Measurements from ENCODE around the gene SLC22A5. TPM values are rescaled to one million over a fixed set of nuclear protein-coding genes. Genes with fewer than 3 reads are reported as not detected.

The SLC22A5 gene
- total RNA-seq, 1 donor from 2014 or later: 0.81 TPM

- no peak overlapping the region for H3K27ac Mint-ChIP-seq (ENCODE audit: unreplicated experiment)
- H3K4me3 Mint-ChIP-seq (ENCODE audit: unreplicated experiment): no peak overlapping the region
- no peak for DNase-seq
- peaks cover under 1% of the 10 kb centered on the region for H3K27me3 Mint-ChIP-seq (ENCODE audit: unreplicated experiment)
- H3K4me1 Mint-ChIP-seq (ENCODE audit: low read depth, unreplicated experiment): no peaks in the 10 kb centered on the region
- peaks cover 3% of the 10 kb centered on the region for H3K36me3 Mint-ChIP-seq (ENCODE audit: unreplicated experiment)
- no peak for TF ChIP-seq CTCF (IDR thresholded peaks at IDR 0.05; ENCODE audit: partially characterized antibody, unreplicated experiment)
- no peaks in the 10 kb centered on the region for H3K9me3 Mint-ChIP-seq (ENCODE audit: unreplicated experiment)
Measured at GRCh38 chr5:132342291-132343180, 27.0 kb upstream of the SLC22A5 start.

GRCh38 chr5:132344775-132345514, 24.6 kb upstream of the SLC22A5 start:
- DNase-seq: no peak
- Mint-ChIP-seq H3K27ac (ENCODE audit: unreplicated experiment) (no peak overlapping the region), H3K36me3 (ENCODE audit: unreplicated experiment) (peaks cover 9% of the 10 kb centered on the region), H3K4me1 (ENCODE audit: low read depth, unreplicated experiment) (no peaks in the 10 kb centered on the region), H3K9me3 (ENCODE audit: unreplicated experiment) (no peaks in the 10 kb centered on the region), H3K4me3 (ENCODE audit: unreplicated experiment) (no peak overlapping the region), H3K27me3 (ENCODE audit: unreplicated experiment) (peaks cover 1% of the 10 kb centered on the region)
- TF ChIP-seq CTCF (IDR thresholded peaks at IDR 0.05; ENCODE audit: partially characterized antibody, unreplicated experiment): no peak

GRCh38 chr5:132353486-132353995, 16.0 kb upstream of the SLC22A5 start:
- H3K4me1 Mint-ChIP-seq (ENCODE audit: low read depth, unreplicated experiment): no peaks in the 10 kb centered on the region
- H3K9me3 Mint-ChIP-seq (ENCODE audit: unreplicated experiment): no peaks in the 10 kb centered on the region
- no peak overlapping the region for H3K27ac Mint-ChIP-seq (ENCODE audit: unreplicated experiment)
- H3K27me3 Mint-ChIP-seq (ENCODE audit: unreplicated experiment): no peaks in the 10 kb centered on the region
- DNase-seq: no peak
- H3K36me3 Mint-ChIP-seq (ENCODE audit: unreplicated experiment): no peaks in the 10 kb centered on the region
- TF ChIP-seq CTCF (IDR thresholded peaks at IDR 0.05; ENCODE audit: partially characterized antibody, unreplicated experiment): no peak
- H3K4me3 Mint-ChIP-seq (ENCODE audit: unreplicated experiment): no peak overlapping the region

GRCh38 chr5:132354381-132355139, 14.9 kb upstream of the SLC22A5 start:
- no peaks in the 10 kb centered on the region for H3K36me3 Mint-ChIP-seq (ENCODE audit: unreplicated experiment)
- no peaks in the 10 kb centered on the region for H3K4me1 Mint-ChIP-seq (ENCODE audit: low read depth, unreplicated experiment)
- H3K9me3 Mint-ChIP-seq (ENCODE audit: unreplicated experiment): no peaks in the 10 kb centered on the region
- no peaks in the 10 kb centered on the region for H3K27me3 Mint-ChIP-seq (ENCODE audit: unreplicated experiment)
- DNase-seq: no peak
- no peak overlapping the region for H3K27ac Mint-ChIP-seq (ENCODE audit: unreplicated experiment)
- no peak overlapping the region for H3K4me3 Mint-ChIP-seq (ENCODE audit: unreplicated experiment)
- no peak for TF ChIP-seq CTCF (IDR thresholded peaks at IDR 0.05; ENCODE audit: partially characterized antibody, unreplicated experiment)
